ENCODE data around the gene ZCCHC4.

The ZCCHC4 gene

DNA sequence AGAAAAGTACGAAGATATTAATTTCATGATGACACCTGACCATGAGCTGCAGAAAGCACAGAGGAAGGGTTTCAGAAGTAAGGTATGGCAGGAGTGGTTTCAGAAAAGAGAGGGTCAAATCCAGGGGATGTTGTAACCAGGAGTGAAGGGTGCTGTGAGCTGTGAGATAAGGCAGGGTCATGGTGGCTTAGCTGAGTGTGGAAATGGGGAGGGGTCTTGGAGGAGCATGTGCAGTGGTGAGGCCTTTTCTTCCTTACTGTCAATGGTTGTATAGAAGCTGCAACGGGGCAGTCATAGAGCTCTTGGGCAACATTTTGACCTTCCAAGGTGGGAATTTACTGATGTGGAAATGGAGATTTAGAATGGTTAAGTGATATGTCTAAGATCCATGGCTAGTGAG, 67.0 kb downstream of the ZCCHC4 start:
- Histone ChIP-seq H2AFZ (ENCODE audit: low read length) (no peak overlapping the region), H3K4me3 (ENCODE audit: low read length) (no peak overlapping the region), H3K4me1 (ENCODE audit: low read length) (0 out of 2 replicates have a peak, but pooled peaks cover 10% of the 10 kb centered on the region), H3K4me2 (ENCODE audit: low read depth, low read length) (no peak overlapping the region), H3K27ac (ENCODE audit: low read length) (no peak overlapping the region), H3K36me3 (replicated peaks; ENCODE audit: insufficient read depth, low read length) (peaks cover 3% of the 10 kb centered on the region; the same call in 1 of the 2 replicates), H3K79me2 (ENCODE audit: low read length) (peaks cover 25% of the 10 kb centered on the region), H3K27me3 (replicated peaks; ENCODE audit: insufficient read depth, low read length) (no peaks in the 10 kb centered on the region), H3K9me3 (replicated peaks; ENCODE audit: insufficient read depth, low read length) (no peaks in the 10 kb centered on the region), H3K9ac (ENCODE audit: low read length) (no peak overlapping the region), H4K20me1 (ENCODE audit: insufficient read depth, low read length) (no peaks in the 10 kb centered on the region), H3K9me2 (replicated peaks; ENCODE audit: insufficient read depth, low read length) (no peaks in the 10 kb centered on the region), H3F3A (ENCODE audit: insufficient read depth, low read length) (peaks cover 13% of the 10 kb centered on the region)
- no peak for DNase-seq
- TF ChIP-seq, protein P1, sequence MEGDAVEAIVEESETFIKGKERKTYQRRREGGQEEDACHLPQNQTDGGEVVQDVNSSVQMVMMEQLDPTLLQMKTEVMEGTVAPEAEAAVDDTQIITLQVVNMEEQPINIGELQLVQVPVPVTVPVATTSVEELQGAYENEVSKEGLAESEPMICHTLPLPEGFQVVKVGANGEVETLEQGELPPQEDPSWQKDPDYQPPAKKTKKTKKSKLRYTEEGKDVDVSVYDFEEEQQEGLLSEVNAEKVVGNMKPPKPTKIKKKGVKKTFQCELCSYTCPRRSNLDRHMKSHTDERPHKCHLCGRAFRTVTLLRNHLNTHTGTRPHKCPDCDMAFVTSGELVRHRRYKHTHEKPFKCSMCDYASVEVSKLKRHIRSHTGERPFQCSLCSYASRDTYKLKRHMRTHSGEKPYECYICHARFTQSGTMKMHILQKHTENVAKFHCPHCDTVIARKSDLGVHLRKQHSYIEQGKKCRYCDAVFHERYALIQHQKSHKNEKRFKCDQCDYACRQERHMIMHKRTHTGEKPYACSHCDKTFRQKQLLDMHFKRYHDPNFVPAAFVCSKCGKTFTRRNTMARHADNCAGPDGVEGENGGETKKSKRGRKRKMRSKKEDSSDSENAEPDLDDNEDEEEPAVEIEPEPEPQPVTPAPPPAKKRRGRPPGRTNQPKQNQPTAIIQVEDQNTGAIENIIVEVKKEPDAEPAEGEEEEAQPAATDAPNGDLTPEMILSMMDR (IDR thresholded peaks at IDR 0.05; ENCODE audit: low read length), result no peak
- TF ChIP-seq EZH2phosphoT487 (IDR thresholded peaks at IDR 0.05; ENCODE audit: low read length) (no peak), EZH2 (optimal IDR thresholded peaks at IDR 0.05; ENCODE audit: low read depth, low read length) (no peak)

DNA sequence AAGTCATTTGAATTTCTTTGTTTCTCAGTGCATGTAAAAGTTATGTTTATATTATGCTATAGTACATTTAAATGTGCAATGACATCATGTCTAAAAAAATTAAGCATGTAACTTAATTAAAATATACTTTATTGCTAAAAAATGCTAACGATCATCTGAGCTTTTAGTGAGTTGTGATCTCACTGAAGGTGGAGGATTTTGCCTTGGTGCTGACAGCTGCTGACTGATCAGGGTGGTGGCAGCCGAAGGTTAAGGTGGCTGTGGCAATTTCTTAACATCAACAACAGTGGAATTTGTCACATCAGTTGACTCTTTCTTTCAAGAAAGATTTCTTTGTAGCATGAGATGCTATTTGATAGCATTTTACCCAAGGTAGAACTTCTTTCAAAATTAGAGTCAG, 71.1 kb downstream of the ZCCHC4 start:
- Histone ChIP-seq H3K27me3 (replicated peaks; ENCODE audit: insufficient read depth, low read length) (no peaks in the 10 kb centered on the region), H3K79me2 (ENCODE audit: low read length) (peaks cover 12% of the 10 kb centered on the region), H3F3A (ENCODE audit: insufficient read depth, low read length) (no peaks in the 10 kb centered on the region), H3K4me2 (ENCODE audit: low read depth, low read length) (no peak overlapping the region), H3K4me3 (ENCODE audit: low read length) (no peak overlapping the region), H3K36me3 (replicated peaks; ENCODE audit: insufficient read depth, low read length) (peaks cover 3% of the 10 kb centered on the region; the same call in 1 of the 2 replicates), H3K27ac (ENCODE audit: low read length) (no peak overlapping the region), H3K9ac (ENCODE audit: low read length) (no peak overlapping the region), H2AFZ (ENCODE audit: low read length) (no peak overlapping the region), H3K9me2 (replicated peaks; ENCODE audit: insufficient read depth, low read length) (no peaks in the 10 kb centered on the region), H4K20me1 (ENCODE audit: insufficient read depth, low read length) (no peaks in the 10 kb centered on the region), H3K4me1 (ENCODE audit: low read length) (0 out of 2 replicates have a peak, but pooled peaks cover 4% of the 10 kb centered on the region), H3K9me3 (replicated peaks; ENCODE audit: insufficient read depth, low read length) (no peaks in the 10 kb centered on the region)
- TF ChIP-seq EZH2phosphoT487 (IDR thresholded peaks at IDR 0.05; ENCODE audit: low read length) (no peak), EZH2 (optimal IDR thresholded peaks at IDR 0.05; ENCODE audit: low read depth, low read length) (no peak)
- TF ChIP-seq, protein P1 (IDR thresholded peaks at IDR 0.05; ENCODE audit: low read length), result no peak
- no peak for DNase-seq

DNA sequence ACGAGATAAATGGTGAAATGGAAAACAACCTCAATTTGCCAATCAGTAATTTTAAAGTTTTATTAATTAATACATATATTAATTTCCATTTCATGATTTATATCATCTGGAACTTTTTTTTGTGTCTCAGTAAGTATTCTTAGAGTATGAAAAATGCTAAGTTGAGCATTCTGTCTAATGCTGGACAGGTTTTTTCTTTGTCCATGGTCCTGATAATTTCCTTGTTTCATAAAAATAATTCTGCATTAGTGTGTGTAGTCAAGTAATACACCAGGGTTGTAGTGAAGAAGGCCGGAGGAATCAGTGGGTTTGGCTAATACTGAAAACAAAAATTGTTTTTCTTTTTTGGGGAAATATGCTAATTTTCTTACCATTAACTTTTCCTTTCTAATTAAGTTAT, 74.4 kb downstream of the ZCCHC4 start:
- H3K9me2 ChIP-seq (replicated peaks; ENCODE audit: insufficient read depth, low read length), result no peaks in the 10 kb centered on the region
- no peak overlapping the region for H3K9ac ChIP-seq (ENCODE audit: low read length)
- no peaks in the 10 kb centered on the region for H4K20me1 ChIP-seq (ENCODE audit: insufficient read depth, low read length)
- peaks cover 6% of the 10 kb centered on the region; the same call in 1 of the 2 replicates for H3K36me3 ChIP-seq (replicated peaks; ENCODE audit: insufficient read depth, low read length)
- TF ChIP-seq, protein P1 (IDR thresholded peaks at IDR 0.05; ENCODE audit: low read length), result no peak
- no peak for TF ChIP-seq EZH2phosphoT487 (IDR thresholded peaks at IDR 0.05; ENCODE audit: low read length)
- TF ChIP-seq EZH2 (optimal IDR thresholded peaks at IDR 0.05; ENCODE audit: low read depth, low read length), result no peak
- H3K27ac ChIP-seq (ENCODE audit: low read length), result no peak overlapping the region
- H3K9me3 ChIP-seq (replicated peaks; ENCODE audit: insufficient read depth, low read length), result no peaks in the 10 kb centered on the region
- no peak overlapping the region for H3K4me2 ChIP-seq (ENCODE audit: low read depth, low read length)
- H3K79me2 ChIP-seq (ENCODE audit: low read length), result no peaks in the 10 kb centered on the region
- no peak overlapping the region for H2AFZ ChIP-seq (ENCODE audit: low read length)
- H3K4me3 ChIP-seq (ENCODE audit: low read length), result no peak overlapping the region
- H3F3A ChIP-seq (ENCODE audit: insufficient read depth, low read length), result no peaks in the 10 kb centered on the region
- H3K4me1 ChIP-seq (ENCODE audit: low read length), result no peaks in the 10 kb centered on the region
- no peaks in the 10 kb centered on the region for H3K27me3 ChIP-seq (replicated peaks; ENCODE audit: insufficient read depth, low read length)
- no peak for DNase-seq

Measured in MM.1S (cell line).